ENCODE results near the gene C11orf16. TPM values are rescaled to one million over a fixed set of nuclear protein-coding genes. Genes with fewer than 3 reads are reported as not detected.

Gene C11orf16
- total RNA-seq, 1 donor from 2014 or later = not detected

GRCh38 chr11:8922691-8923090 is 10.1 kb downstream of the C11orf16 start:
- peaks cover 0 to 36% of the 10 kb centered on the region in 2 donors for H3K36me3 ChIP-seq
- intact Hi-C loops (cut with DNase I) = no loop called here
- no peak overlapping the region for H3K4me3 ChIP-seq

GRCh38 chr11:8917157-8917825 is 15.5 kb downstream of the C11orf16 start:
- no peaks in the 10 kb centered on the region for H3K27me3 ChIP-seq
- H3K9me3 ChIP-seq = no peaks in the 10 kb centered on the region
- no peak for TF ChIP-seq POLR2A (IDR thresholded peaks at IDR 0.05)
- TF ChIP-seq CTCF (IDR thresholded peaks at IDR 0.05) = no peak
- TF ChIP-seq POLR2AphosphoS5 (IDR thresholded peaks at IDR 0.05; ENCODE audit: insufficient read depth in 1 of 2, low read depth in 1 of 2) = no peak
- peaks cover 28% of the 10 kb centered on the region for H3K4me1 ChIP-seq
- peaks cover 0 to 32% of the 10 kb centered on the region in 2 donors for H3K36me3 ChIP-seq
- intact Hi-C loops (cut with DNase I) = no loop called here
- H3K27ac ChIP-seq = peak overlapping the region; percentile 60
- DNase-seq (ENCODE audit: extremely low spot score in 2 of 2) = peak in 1 of 2 donors; percentile 44
- H3K4me3 ChIP-seq = no peak overlapping the region

More at GRCh38 chr11:8922691-8923090, 10.1 kb downstream of the C11orf16 start:
- no peaks in the 10 kb centered on the region for H3K4me1 ChIP-seq
- H3K9me3 ChIP-seq = no peaks in the 10 kb centered on the region
- H3K27me3 ChIP-seq = no peaks in the 10 kb centered on the region
- peak in 1 of 2 donors; percentile 58 for DNase-seq (ENCODE audit: extremely low spot score in 2 of 2)
- H3K27ac ChIP-seq = no peak overlapping the region
- TF ChIP-seq CTCF (IDR thresholded peaks at IDR 0.05) (no peak), POLR2AphosphoS5 (IDR thresholded peaks at IDR 0.05; ENCODE audit: insufficient read depth in 1 of 2, low read depth in 1 of 2) (no peak)

- Histone ChIP-seq H3K27me3 (no peaks in the 10 kb centered on the region), H3K27ac (peak overlapping the region; percentile 56), H3K4me1 (peaks cover 41% of the 10 kb centered on the region), H3K36me3 (peaks cover 0 to 8% of the 10 kb centered on the region in 2 donors), H3K9me3 (no peaks in the 10 kb centered on the region), H3K4me3 (no peak overlapping the region)
- TF ChIP-seq POLR2A (IDR thresholded peaks at IDR 0.05) (no peak), POLR2AphosphoS5 (IDR thresholded peaks at IDR 0.05; ENCODE audit: insufficient read depth in 1 of 2, low read depth in 1 of 2) (no peak), CTCF (IDR thresholded peaks at IDR 0.05) (no peak)
- no peak for DNase-seq (ENCODE audit: extremely low spot score in 2 of 2)
- intact Hi-C loops (cut with DNase I) = no loop called here
Observed at GRCh38 chr11:8914661-8915018, 18.1 kb downstream of the C11orf16 start.

GRCh38 chr11:8913961-8914660 is 18.6 kb downstream of the C11orf16 start:
- Histone ChIP-seq H3K9me3 (no peaks in the 10 kb centered on the region), H3K4me1 (peaks cover 45% of the 10 kb centered on the region), H3K27ac (peak overlapping the region; percentile 56), H3K27me3 (no peaks in the 10 kb centered on the region), H3K4me3 (peak overlapping the region in 1 of 2 donors; percentile 21), H3K36me3 (peaks cover 0 to 2% of the 10 kb centered on the region in 2 donors)
- TF ChIP-seq POLR2AphosphoS5 (IDR thresholded peaks at IDR 0.05; ENCODE audit: insufficient read depth in 1 of 2, low read depth in 1 of 2) = peak in 1 of 2 donors; percentile 35
- no peak for TF ChIP-seq POLR2A (IDR thresholded peaks at IDR 0.05)
- TF ChIP-seq CTCF (IDR thresholded peaks at IDR 0.05) = peak in 2 of 3 experiments; percentile 29 to 45
- intact Hi-C loops (cut with DNase I) = no loop called here
- DNase-seq (ENCODE audit: extremely low spot score in 2 of 2) = peak in 1 of 2 donors; percentile 65
